GM18526 (cell line): Measurements from ENCODE around the gene ASTN1.

Experiments
- POLR2A ChIP-seq: IDR thresholded peaks from 3 replicates; pipeline ENCODE4 v1.6.1; 2011; ENCODE audit not compliant: insufficient read length; ENCODE audit errors: extremely low read depth

Gene ASTN1

GRCh38 chr1:177133977-177134538, 30.5 kb downstream of the ASTN1 start:
- TF ChIP-seq POLR2A, result no peak

- TF ChIP-seq POLR2A, result no peak
Observed at GRCh38 chr1:177132141-177132540, 32.4 kb downstream of the ASTN1 start.

GRCh38 chr1:177131723-177132122, 32.8 kb downstream of the ASTN1 start:
- no peak for TF ChIP-seq POLR2A

GRCh38 chr1:177130451-177130945, 34.0 kb downstream of the ASTN1 start:
- no peak for TF ChIP-seq POLR2A

- no peak for TF ChIP-seq POLR2A
Observed at GRCh38 chr1:177128665-177129281, 35.7 kb downstream of the ASTN1 start.

- no peak for TF ChIP-seq POLR2A
Observed at GRCh38 chr1:177126267-177126666, 38.2 kb downstream of the ASTN1 start.

GRCh38 chr1:177124577-177125278, 39.8 kb downstream of the ASTN1 start:
- TF ChIP-seq POLR2A, result no peak

- TF ChIP-seq POLR2A, result no peak
Observed at GRCh38 chr1:177122461-177123251, 41.9 kb downstream of the ASTN1 start.

- TF ChIP-seq POLR2A, result no peak
Observed at GRCh38 chr1:177119311-177119710, 45.2 kb downstream of the ASTN1 start.

- no peak for TF ChIP-seq POLR2A
Observed at GRCh38 chr1:177118901-177119300, 45.6 kb downstream of the ASTN1 start.

- no peak for TF ChIP-seq POLR2A
Observed at GRCh38 chr1:177116941-177117340, 47.6 kb downstream of the ASTN1 start.

- no peak for TF ChIP-seq POLR2A
Observed at GRCh38 chr1:177106614-177107365, 57.7 kb downstream of the ASTN1 start.

GRCh38 chr1:177106196-177106595, 58.3 kb downstream of the ASTN1 start:
- TF ChIP-seq POLR2A, result no peak

- TF ChIP-seq POLR2A, result no peak
Observed at GRCh38 chr1:177103005-177103852, 61.3 kb downstream of the ASTN1 start.
